OCI-LY3 (cell line): ENCODE results near the gene ARRB2.

Experiments used
- H2AFZ ChIP-seq: fragments of 200-600, 300-600 bp; shearing (Covaris generic); 2 replicates; pipeline ENCODE4 v1.6.0; 2014; ENCODE audit warnings: antibody characterized with exemption, low read depth, low read length
- H3K27ac ChIP-seq: fragments of 200-600, 300-600 bp; sonication (generic); 2 replicates; pipeline ENCODE4 v1.5.1; 2014; ENCODE audit warnings: mild to moderate bottlenecking, low read length, moderate library complexity, mixed read lengths
- H3K27me3 ChIP-seq: fragments of 200-600, 300-600 bp; sonication (generic); 2 replicates; pipeline ENCODE4 v1.6.1; 2014; ENCODE audit warnings: low read depth, low read length, mixed read lengths
- H3K36me3 ChIP-seq: fragments of 200-600, 300-600 bp; sonication (generic); replicated peaks from 2 replicates; pipeline ENCODE3; 2014; ENCODE audit warnings: low read depth, low read length, mixed read lengths
- H3K4me1 ChIP-seq: fragments of 300-600, 200-600 bp; sonication (generic); 2 replicates; pipeline ENCODE4 v1.6.1; 2014; ENCODE audit warnings: low read length, mixed read lengths
- H3K4me2 ChIP-seq: fragments of 200-600, 300-600 bp; sonication (generic); 2 replicates; pipeline ENCODE4 v1.6.1; 2014; ENCODE audit warnings: low read length, mixed read lengths
- H3K4me3 ChIP-seq: fragments of 300-600, 200-600 bp; sonication (generic); 2 replicates; pipeline ENCODE4 v1.5.1; 2014; ENCODE audit warnings: antibody characterized with exemption, mild to moderate bottlenecking, low read length, moderate library complexity
- H3K79me2 ChIP-seq: fragments of 300-600, 200-600 bp; shearing (Covaris generic); 2 replicates; pipeline ENCODE4 v1.6.1; 2014; ENCODE audit warnings: mild to moderate bottlenecking, low read length, mixed read lengths
- H3K9ac ChIP-seq: fragments of 300-600, 200-600 bp; shearing (Covaris generic); 2 replicates; pipeline ENCODE4 v1.6.0; 2014; ENCODE audit warnings: mild to moderate bottlenecking, low read length, moderate library complexity
- H3K9me3 ChIP-seq: fragments of 200-600, 300-600 bp; shearing (Covaris generic); 2 replicates; pipeline ENCODE4 v1.6.1; 2014; ENCODE audit warnings: low read length, mixed read lengths; ENCODE audit not compliant: insufficient read depth
- H4K20me1 ChIP-seq: fragments of 200-600, 300-600 bp; sonication (generic); 2 replicates; pipeline ENCODE4 v1.6.1; 2016; ENCODE audit warnings: low read length, mixed read lengths; ENCODE audit not compliant: insufficient read depth
- EZH2phosphoT487 ChIP-seq: fragments of 200-600 bp; shearing (Covaris generic); IDR thresholded peaks from 2 replicates; pipeline ENCODE4 v1.6.1; 2018; ENCODE audit warnings: antibody characterized with exemption, mixed run types, low read depth
- TF ChIP-seq, protein P1 (sequence below): fragments of 200-600, 300-600 bp; sonication (generic); IDR thresholded peaks from 2 replicates; pipeline ENCODE4 v1.5.1; 2014; ENCODE audit warnings: antibody characterized with exemption, low read length, low read depth

Gene ARRB2

DNA sequence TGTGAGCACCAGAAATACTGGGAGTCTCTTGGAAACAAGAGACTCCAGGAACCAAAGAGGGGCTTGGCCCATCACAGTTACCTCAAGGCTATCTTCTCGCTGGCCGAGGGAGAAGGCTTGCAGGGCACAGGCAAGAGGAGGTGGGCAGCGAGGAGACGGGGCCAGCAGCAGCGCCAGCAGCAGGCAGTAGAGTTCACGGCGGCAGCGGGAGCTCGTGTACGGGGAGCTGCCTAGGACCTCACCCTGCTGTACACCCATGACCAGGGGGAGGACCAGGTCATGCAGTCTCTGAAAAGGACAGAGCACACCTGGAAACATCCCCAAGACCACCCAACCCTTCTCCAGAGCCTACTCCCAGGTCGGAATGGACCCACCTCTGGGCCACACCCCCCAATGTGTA lies 37.3 kb upstream of the ARRB2 start:
- no peaks in the 10 kb centered on the region for H3K79me2 ChIP-seq
- no peak for TF ChIP-seq EZH2phosphoT487
- TF ChIP-seq, protein P1, sequence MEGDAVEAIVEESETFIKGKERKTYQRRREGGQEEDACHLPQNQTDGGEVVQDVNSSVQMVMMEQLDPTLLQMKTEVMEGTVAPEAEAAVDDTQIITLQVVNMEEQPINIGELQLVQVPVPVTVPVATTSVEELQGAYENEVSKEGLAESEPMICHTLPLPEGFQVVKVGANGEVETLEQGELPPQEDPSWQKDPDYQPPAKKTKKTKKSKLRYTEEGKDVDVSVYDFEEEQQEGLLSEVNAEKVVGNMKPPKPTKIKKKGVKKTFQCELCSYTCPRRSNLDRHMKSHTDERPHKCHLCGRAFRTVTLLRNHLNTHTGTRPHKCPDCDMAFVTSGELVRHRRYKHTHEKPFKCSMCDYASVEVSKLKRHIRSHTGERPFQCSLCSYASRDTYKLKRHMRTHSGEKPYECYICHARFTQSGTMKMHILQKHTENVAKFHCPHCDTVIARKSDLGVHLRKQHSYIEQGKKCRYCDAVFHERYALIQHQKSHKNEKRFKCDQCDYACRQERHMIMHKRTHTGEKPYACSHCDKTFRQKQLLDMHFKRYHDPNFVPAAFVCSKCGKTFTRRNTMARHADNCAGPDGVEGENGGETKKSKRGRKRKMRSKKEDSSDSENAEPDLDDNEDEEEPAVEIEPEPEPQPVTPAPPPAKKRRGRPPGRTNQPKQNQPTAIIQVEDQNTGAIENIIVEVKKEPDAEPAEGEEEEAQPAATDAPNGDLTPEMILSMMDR: no peak
- H3K36me3 ChIP-seq: peaks cover 13% of the 10 kb centered on the region
- H3K9me3 ChIP-seq: no peaks in the 10 kb centered on the region
- H3K27me3 ChIP-seq: no peaks in the 10 kb centered on the region
- no peak overlapping the region for H3K4me3 ChIP-seq
- no peak overlapping the region for H3K27ac ChIP-seq
- H2AFZ ChIP-seq: no peak overlapping the region
- no peaks in the 10 kb centered on the region for H4K20me1 ChIP-seq
- no peak overlapping the region for H3K4me2 ChIP-seq
- no peak overlapping the region for H3K9ac ChIP-seq
- H3K4me1 ChIP-seq: no peaks in the 10 kb centered on the region

- Histone ChIP-seq H3K36me3 (peaks cover 15% of the 10 kb centered on the region), H4K20me1 (no peaks in the 10 kb centered on the region)
Observed at GRCh38 chr17:4673986-4674684, 36.3 kb upstream of the ARRB2 start.

DNA sequence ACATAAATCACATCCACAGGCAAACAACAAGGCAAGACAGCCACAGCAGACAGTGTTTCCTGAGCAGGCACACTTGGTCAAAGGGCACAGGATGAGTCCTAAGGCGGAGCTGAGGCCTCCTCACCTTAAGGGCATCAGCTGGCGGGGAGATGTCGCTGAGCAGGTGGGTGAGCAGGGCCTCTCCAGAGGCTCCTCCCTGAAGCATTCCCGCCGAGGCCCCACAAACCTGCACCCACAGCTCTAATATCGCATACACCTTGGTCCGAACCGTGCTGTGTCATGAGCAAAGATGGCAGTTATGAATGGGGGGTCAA lies 35.8 kb upstream of the ARRB2 start:
- Histone ChIP-seq H3K27me3 (no peaks in the 10 kb centered on the region), H3K27ac (no peak overlapping the region), H4K20me1 (no peaks in the 10 kb centered on the region), H3K9me3 (no peaks in the 10 kb centered on the region), H3K36me3 (peaks cover 15% of the 10 kb centered on the region), H3K4me2 (no peak overlapping the region), H2AFZ (no peak overlapping the region), H3K79me2 (no peaks in the 10 kb centered on the region), H3K4me1 (no peaks in the 10 kb centered on the region), H3K9ac (no peak overlapping the region), H3K4me3 (no peak overlapping the region)
- TF ChIP-seq, protein P1: no peak
- no peak for TF ChIP-seq EZH2phosphoT487

More at GRCh38 chr17:4673986-4674684, 36.3 kb upstream of the ARRB2 start:
- H3K9ac ChIP-seq: no peak overlapping the region
- no peak overlapping the region for H3K27ac ChIP-seq
- no peak overlapping the region for H2AFZ ChIP-seq
- H3K9me3 ChIP-seq: no peaks in the 10 kb centered on the region
- no peaks in the 10 kb centered on the region for H3K79me2 ChIP-seq
- H3K4me3 ChIP-seq: no peak overlapping the region
- H3K27me3 ChIP-seq: no peaks in the 10 kb centered on the region
- TF ChIP-seq, protein P1: no peak
- no peak for TF ChIP-seq EZH2phosphoT487
- no peaks in the 10 kb centered on the region for H3K4me1 ChIP-seq
- no peak overlapping the region for H3K4me2 ChIP-seq

DNA sequence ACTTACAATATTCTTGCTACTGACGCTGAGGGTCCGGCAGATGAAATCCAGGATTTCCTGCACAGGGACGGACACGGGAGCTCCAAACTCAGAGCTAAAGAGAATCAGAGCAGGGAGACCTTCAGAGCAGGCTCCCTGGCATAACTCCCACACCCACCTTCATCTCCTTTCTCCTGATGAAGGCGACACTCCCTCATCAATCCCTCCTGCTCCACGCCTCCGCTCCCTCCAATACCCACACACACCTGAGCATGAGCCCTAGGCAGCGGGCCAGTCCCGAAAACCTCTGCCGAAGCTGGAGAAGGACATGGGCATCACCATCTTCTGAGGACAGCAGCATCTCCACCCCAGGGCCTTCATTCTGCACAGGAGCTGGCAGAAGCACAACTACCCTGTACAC lies 34.6 kb upstream of the ARRB2 start:
- TF ChIP-seq EZH2phosphoT487: no peak
- TF ChIP-seq, protein P1: no peak
- Histone ChIP-seq H3K9me3 (no peaks in the 10 kb centered on the region), H3K9ac (no peak overlapping the region), H3K4me3 (no peak overlapping the region), H3K36me3 (peaks cover 14% of the 10 kb centered on the region), H3K27me3 (no peaks in the 10 kb centered on the region), H3K79me2 (no peaks in the 10 kb centered on the region), H3K4me1 (no peaks in the 10 kb centered on the region), H4K20me1 (no peaks in the 10 kb centered on the region), H3K4me2 (no peak overlapping the region), H3K27ac (no peak overlapping the region), H2AFZ (no peak overlapping the region)
